K562 (cell line): ENCODE measurements around the gene METRN. TPM values are rescaled to one million over a fixed set of nuclear protein-coding genes. Genes with fewer than 3 reads are reported as not detected.

ENCODE experiments used
- ATAC-seq: fragments of 200-7000 bp; cut with Tn5 transposase; 3 replicates; pipeline ENCODE4 v1.9.1; 2020; ENCODE audit warnings: moderate library complexity
- BruUV-seq: library from RNA; stranded (reverse); fragments of 400-500 nt; replicated peaks from 2 replicates; lab custom pipeline; 2021; lab: Mats Ljungman, UMichigan
- CTCF ChIA-PET: fragments of 300-600 bp; formaldehyde crosslinking; extraction: SDS; loops from one replicate; lab custom pipeline; 2021; ENCODE audit warnings: low intra/inter-chr PET ratio; lab: Yijun Ruan, JAX
- POLR2A ChIA-PET: fragments of 300-600, 350-650 bp; sonication (Branson Sonifier 250); formaldehyde crosslinking; extraction: SDS; loops from one replicate; lab custom pipeline; 2021; ENCODE audit warnings: antibody characterized with exemption, inconsistent platforms; lab: Yijun Ruan, JAX
- DNase-seq, 4 experiments: peaks; one replicate each; pipeline versions ENCODE4 v3.0.0 to v3.0.0-alpha.2; 2011 to 2018; ENCODE audit warnings: low spot score in 3 of 4, mixed read lengths in 3 of 4; ENCODE audit errors: extremely low read depth in 1 of 4
- FAIRE-seq: peaks from 2 replicates; lab custom pipeline; 2011; peaks lifted over from hg19 to GRCh38; lab: Jason Lieb, UNC
- H2AFZ ChIP-seq: 2 replicates; pipeline ENCODE4 v1.6.0; 2011; ENCODE audit warnings: low read depth, low read length, control low read depth, inconsistent platforms
- H3K27ac ChIP-seq: fragments of 200-600 bp; 3 replicates; pipeline ENCODE4 v1.8.0; 2011; ENCODE audit warnings: low read depth, mild to moderate bottlenecking, control low read depth, inconsistent platforms, low read length, moderate library complexity, mixed read lengths; ENCODE audit errors: extremely low read depth
- H3K27me3 ChIP-seq, 2 experiments: fragments of 300-600 bp in 1 of 2; 2 replicates in 1 of 2; 3 replicates in 1 of 2; pipeline versions ENCODE4 v1.6.0 to v1.8.0; 2011; ENCODE audit warnings: inconsistent platforms in 2 of 2, low read length in 2 of 2, mild to moderate bottlenecking in 1 of 2, mixed read lengths in 1 of 2, moderate library complexity in 1 of 2; ENCODE audit not compliant: control insufficient read depth in 2 of 2, insufficient read depth in 2 of 2
- H3K36me3 ChIP-seq: fragments of 300-600 bp; 3 replicates; pipeline ENCODE4 v1.8.0; 2011; ENCODE audit warnings: mild to moderate bottlenecking, low read length, inconsistent platforms; ENCODE audit not compliant: control insufficient read depth, insufficient read depth
- H3K4me1 ChIP-seq, 2 experiments: fragments of 200-600 bp in 1 of 2; replicated peaks in 1 of 2; 2 replicates in 1 of 2; 3 replicates in 1 of 2; pipeline versions ENCODE4 v1.5.1 to v1.8.0; 2011; ENCODE audit warnings: inconsistent platforms in 2 of 2, low read length in 2 of 2, mild to moderate bottlenecking in 1 of 2, mixed read lengths in 1 of 2, moderate library complexity in 1 of 2; ENCODE audit not compliant: control insufficient read depth in 2 of 2, insufficient read depth in 2 of 2
- H3K4me2 ChIP-seq: 2 replicates; pipeline ENCODE4 v1.6.1; 2011; ENCODE audit warnings: low read length, control low read depth, inconsistent platforms, mixed read lengths; ENCODE audit not compliant: insufficient read depth
- H3K4me3 ChIP-seq: fragments of 200-600 bp; sonication (generic), shearing (Covaris generic); 2 replicates; pipeline ENCODE4 v1.5.1; 2016; ENCODE audit warnings: control low read depth, inconsistent platforms
- H3K79me2 ChIP-seq: fragments of 200-600 bp; 3 replicates; pipeline ENCODE4 v1.8.0; 2011; ENCODE audit warnings: low read length, inconsistent platforms; ENCODE audit not compliant: control insufficient read depth, insufficient read depth
- H3K9ac ChIP-seq, 2 experiments: 2 replicates each; pipeline versions ENCODE4 v1.6.0 to v1.6.1; 2011; ENCODE audit warnings: low read depth in 2 of 2, low read length in 2 of 2, control low read depth in 1 of 2, inconsistent platforms in 1 of 2, mild to moderate bottlenecking in 1 of 2, mixed read lengths in 1 of 2; ENCODE audit not compliant: insufficient read depth in 1 of 2
- H3K9me1 ChIP-seq: one replicate; pipeline ENCODE4 v1.6.0; 2011; ENCODE audit warnings: inconsistent platforms, mild to moderate bottlenecking, low read length, moderate library complexity; ENCODE audit not compliant: control insufficient read depth, insufficient read depth
- H3K9me3 ChIP-seq: replicated peaks from 2 replicates; pipeline ENCODE4 v1.5.1; 2011; ENCODE audit warnings: low read depth, low read length, inconsistent platforms; ENCODE audit not compliant: control insufficient read depth, insufficient read depth
- H4K20me1 ChIP-seq: replicated peaks from 2 replicates; pipeline ENCODE4 v1.6.1; 2011; ENCODE audit warnings: low read length, inconsistent platforms, mixed read lengths; ENCODE audit not compliant: control insufficient read depth, insufficient read depth
- CEBPB ChIP-seq: fragments of 450-650 bp; IDR thresholded peaks from 2 replicates; pipeline ENCODE4 v1.6.1; 2016; ENCODE audit warnings: missing genetic modification characterization, missing compliant biosample characterization
- EP400 ChIP-seq: fragments of 450-650 bp; IDR thresholded peaks from 2 replicates; pipeline ENCODE4 v1.6.1; 2017; ENCODE audit warnings: antibody characterized with exemption, mild to moderate bottlenecking, moderate library complexity
- FOXP1 ChIP-seq: sonication (generic); formaldehyde crosslinking; IDR thresholded peaks from 2 replicates; pipeline ENCODE4 v1.8.0; 2022; ENCODE audit warnings: mild to moderate bottlenecking, missing genetic modification reagents
- FOXP4 ChIP-seq: sonication (generic); formaldehyde crosslinking; IDR thresholded peaks from 2 replicates; pipeline ENCODE4 v1.8.0; 2022; ENCODE audit warnings: mild to moderate bottlenecking, missing genetic modification reagents, borderline replicate concordance
- MCM7 ChIP-seq, 2 experiments: fragments of 450-650 bp; IDR thresholded peaks; 2 replicates each; pipeline ENCODE4 v1.6.1; 2016 to 2018
- MTA2 ChIP-seq: fragments of 450-650 bp; IDR thresholded peaks from 2 replicates; pipeline ENCODE4 v1.6.1; 2016; ENCODE audit warnings: low read depth
- PML ChIP-seq: IDR thresholded peaks from 2 replicates; pipeline ENCODE4 v1.6.1; 2012; ENCODE audit warnings: low read length, inconsistent platforms
- PRPF4 ChIP-seq: fragments of 200-400 bp; formaldehyde crosslinking; IDR thresholded peaks from one replicate; pipeline ENCODE4 v1.6.1; 2017; ENCODE audit warnings: low read length, low read depth, mild to moderate bottlenecking; ENCODE audit not compliant: insufficient read depth, poor library complexity, severe bottlenecking
- RFX7 ChIP-seq: fragments of 250-450 bp; sonication (Bioruptor Pico); IDR thresholded peaks from 2 replicates; pipeline ENCODE4 v1.5.1; 2021; ENCODE audit warnings: mild to moderate bottlenecking
- SP1 ChIP-seq: sonication (generic); formaldehyde crosslinking; IDR thresholded peaks from 2 replicates; pipeline ENCODE4 v1.8.1; 2022; ENCODE audit warnings: mild to moderate bottlenecking, missing genetic modification reagents
- USF2 ChIP-seq: sonication (generic); formaldehyde crosslinking; IDR thresholded peaks from 2 replicates; pipeline ENCODE4 v1.5.0; 2020; ENCODE audit warnings: missing genetic modification reagents
- WHSC1 ChIP-seq: IDR thresholded peaks from one replicate; pipeline ENCODE4 v1.6.1; 2012; ENCODE audit warnings: low read length, control low read depth, inconsistent platforms
- ZC3H11A ChIP-seq: IDR thresholded peaks from 2 replicates; pipeline ENCODE4 v1.6.1; 2012; ENCODE audit warnings: low read depth, low read length, improper control_type of control experiment
- ZNF41 ChIP-seq: fragments of 250-450 bp; sonication (Bioruptor Pico); conservative IDR thresholded peaks from 2 replicates; pipeline ENCODE4 v1.4.0; 2020; ENCODE audit warnings: mild to moderate bottlenecking
- ZNF449 ChIP-seq: fragments of 250-450 bp; sonication (Bioruptor Pico); IDR thresholded peaks from 2 replicates; pipeline ENCODE4 v1.8.0; 2022; ENCODE audit warnings: moderate library complexity, mild to moderate bottlenecking, inconsistent platforms
- WGBS: fragments of 100-300 bp; shearing (Covaris generic); methylation state at CpG from one replicate; pipeline ENCODE4 v1.1.6; 2016; ENCODE audit warnings: low coverage, mixed read lengths; ENCODE audit not compliant: insufficient coverage; ENCODE audit errors: missing lambda C conversion rate; 5-methylcytosine and 5-hydroxymethylcytosine counted together
- in situ Hi-C: fragments of 300-500 bp; cut with MboI; formaldehyde crosslinking; loops from 4 replicates; pipeline ENCODE4 v1.15.0; 2018; ENCODE audit warnings: inconsistent platforms, mixed read lengths
- intact Hi-C: fragments of 100-400 bp; cut with micrococcal nuclease; formaldehyde crosslinking; loops from 2 replicates; pipeline ENCODE4 v1.14.2; 2022
- polyA plus RNA-seq, 8 experiments: library from polyadenylated mRNA; depleted of rRNA in 4 of 8; stranded (reverse) in 5 of 8; unstranded in 3 of 8; fragments of >200 nt; fragmentation: Nextera tagmentation in 2 of 8; fragmentation: Illumina TruSeq in 1 of 8; extraction: Ambion mirVana in 2 of 8; extraction: Trizol in 1 of 8; gene quantifications; 2 replicates each; pipeline versions ENCODE4 v1.2.1 to v1.2.3, GENCODE V29; 2011 to 2014; ENCODE audit warnings: inconsistent platforms in 1 of 8, missing spikeins in 1 of 8
- total RNA-seq, 7 experiments: library from RNA; depleted of rRNA in 6 of 7; stranded (reverse); fragments of >200 nt in 6 of 7; fragmentation: Illumina TruSeq in 2 of 7; extraction: Trizol in 2 of 7; gene quantifications; 2 replicates each; pipeline versions ENCODE4 v1.2.1 to v1.2.3, GENCODE V29; 2011 to 2021; ENCODE audit warnings: low replicate concordance in 1 of 7

The METRN gene
- total and polyA plus RNA-seq, 9 of the 15 experiments (the other 6 are each of a cell fraction or from before 2014, with no cell fraction given) = 0.20 to 89.8 (median 15.4) TPM

- TF ChIP-seq CEBPB (tag) = no peak
These were observed 33.8 kb upstream of the METRN start (continued) for GRCh38 chr16:680967-681745.

GRCh38 chr16:681746-682427 is 33.0 kb upstream of the METRN start:
- 61% methylated on average over 26 of the region's 28 CpGs for WGBS
- in situ Hi-C loops = no loop called here
- CTCF ChIA-PET = interaction anchor here (0.6 kb wide), 1 partner anchor 13 kb away, joined by 3 read pairs; no protein-coding TSS in a partner anchor
- Histone ChIP-seq H3K4me3 (peak overlapping the region; percentile 98), H2AFZ (no peak overlapping the region), H3K79me2 (peaks cover 41% of the 10 kb centered on the region), H3K4me1 (peaks cover 33 to 98% of the 10 kb centered on the region in 2 experiments), H3K9ac (peak overlapping the region; percentile 83 to 98), H4K20me1 (peaks cover 21% of the 10 kb centered on the region), H3K9me1 (peaks cover 11% of the 10 kb centered on the region), H3K36me3 (peaks cover 55% of the 10 kb centered on the region), H3K9me3 (no peaks in the 10 kb centered on the region), H3K27ac (peak overlapping the region; percentile 89), H3K4me2 (peak overlapping the region; percentile 75), H3K27me3 (no peaks in the 10 kb centered on the region)
- peak; percentile 82 for FAIRE-seq
- POLR2A ChIA-PET = interaction anchor here (0.7 to 1.8 kb wide), 11 partner anchors 8 to 636 kb away, joined by 3 to 10 read pairs (median 4); partner anchors contain the start of genes CAPN15, METTL26, WDR24 and WFIKKN1
- DNase-seq = peak in 3 of 4 experiments; percentile 29 to 89 (median 62)
- BruUV-seq = no TSS peak
- peak; percentile 11 for ATAC-seq
- intact Hi-C loops = loop anchor here (5.0 kb wide), 1 partner anchor 285 kb away; the partner anchor contains the start of gene NME4
- TF ChIP-seq FOXP4 (CRISPR knock-in tag) = no peak
- TF ChIP-seq PRPF4 = no peak
- 0 out of 2 replicates have a peak, but pooled peaks have one; percentile 16 for TF ChIP-seq SP1 (CRISPR knock-in tag)
- no peak for TF ChIP-seq WHSC1
- TF ChIP-seq ZC3H11A = no peak
- TF ChIP-seq USF2 (CRISPR knock-in tag) = peak; percentile 61
- TF ChIP-seq ZNF41 = no peak
- TF ChIP-seq ZNF449 (CRISPR knock-in tag) = no peak
- TF ChIP-seq EP400 = peak; percentile 68; the same call in 1 of the 2 replicates
- TF ChIP-seq MTA2 = no peak
- no peak for TF ChIP-seq MCM7 (IDR thresholded peaks at IDR 0.05)
- no peak for TF ChIP-seq PML
- TF ChIP-seq FOXP1 (CRISPR knock-in tag) = peak; percentile 42
- no peak for TF ChIP-seq RFX7 (CRISPR knock-in tag)
